Activated CD4-positive, alpha-beta T cell treated with anti-CD3 and anti-CD28 coated beads for 24 hours (primary cell): ENCODE measurements around the gene C19orf33.
"Not testable (repeated sequence)": the region's sequence is repeated elsewhere in the genome, so short reads cannot be mapped to it uniquely, and the experiment has no call there.

ENCODE experiments used
- DNase-seq, 2 donors: peaks; one replicate each; pipeline ENCODE4 v3.0.0-alpha.2; 2020; ENCODE audit warnings: low read depth in 2 of 2

The C19orf33 gene

GRCh38 chr19:38339011-38339410 is 35.0 kb downstream of the C19orf33 start:
- not testable (repeated sequence) for DNase-seq

- no peak for DNase-seq
Measured at GRCh38 chr19:38340927-38341326, 36.9 kb downstream of the C19orf33 start.

GRCh38 chr19:38346837-38347236 is 42.8 kb downstream of the C19orf33 start:
- DNase-seq = no peak

GRCh38 chr19:38350883-38351282 is 46.8 kb downstream of the C19orf33 start:
- DNase-seq = no peak

DNA sequence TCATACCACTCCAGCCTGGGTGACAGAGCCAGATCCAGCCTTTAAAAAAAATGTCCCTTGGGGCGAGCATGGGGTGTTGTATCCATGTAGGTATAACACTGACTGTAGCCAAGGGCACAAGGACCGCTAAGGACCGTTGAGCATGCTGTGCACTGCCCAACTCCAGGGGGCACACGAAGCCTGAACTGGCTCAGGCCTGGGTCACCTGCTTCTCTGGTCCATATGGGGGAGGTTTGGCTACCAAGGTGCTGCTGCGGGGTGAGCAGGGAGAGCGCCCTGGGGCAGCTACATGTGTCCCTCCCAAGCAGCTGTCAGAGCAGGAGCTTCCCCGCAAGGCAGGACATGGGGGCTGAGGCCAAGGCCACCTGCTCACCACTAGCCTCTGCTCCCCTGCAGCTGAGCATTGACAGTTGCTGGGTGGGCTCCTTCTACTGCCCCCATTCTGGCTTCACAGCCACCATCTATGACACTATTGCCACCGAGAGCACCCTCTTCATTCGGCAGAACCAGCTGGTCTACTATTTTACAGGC is 47.9 kb downstream of the C19orf33 start:
- DNase-seq = no peak

DNA sequence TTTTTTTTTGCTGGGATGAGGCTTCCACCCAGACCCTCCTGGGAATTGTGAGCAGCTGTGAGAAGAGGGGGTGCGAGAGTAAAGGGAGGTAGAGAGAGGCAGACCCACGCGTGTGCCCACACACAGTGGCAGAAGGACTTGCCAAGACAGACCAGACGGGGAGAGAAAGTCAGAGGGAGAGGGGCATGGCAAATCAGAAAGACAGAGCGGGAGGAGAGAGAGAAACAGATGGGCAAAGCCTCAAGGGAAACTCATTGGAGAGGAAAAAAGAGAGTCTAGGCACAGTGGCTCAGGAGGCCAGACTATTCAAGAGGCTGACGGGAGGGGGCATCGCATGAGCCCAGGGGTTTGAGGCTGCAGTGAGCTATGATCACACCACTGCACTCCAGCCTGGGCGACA is 48.6 kb downstream of the C19orf33 start:
- no peak for DNase-seq
